22Rv1 (cell line): ENCODE measurements around the gene PALM.
A peak's percentile ranks its signal among the peaks of the same experiment; 100 is the strongest.
"Not testable (repeated sequence)": the region's sequence is repeated elsewhere in the genome, so short reads cannot be mapped to it uniquely, and the experiment has no call there.

Source experiments
- H3K27ac ChIP-seq: fragments of 450-650 bp; 2 replicates; pipeline ENCODE4 v1.5.1; 2017
- CTCF ChIP-seq: fragments of 450-650 bp; IDR thresholded peaks from 2 replicates; pipeline ENCODE4 v1.5.1; 2017; ENCODE audit warnings: mild to moderate bottlenecking
- ZFX ChIP-seq: fragments of 450-650 bp; IDR thresholded peaks from 2 replicates; pipeline ENCODE4 v1.6.1; 2017; ENCODE audit warnings: antibody characterized with exemption, borderline replicate concordance

The PALM gene

GRCh38 chr19:664913-665443, 43.8 kb upstream of the PALM start:
- no peak overlapping the region for H3K27ac ChIP-seq
- TF ChIP-seq CTCF, result peak; percentile 93
- TF ChIP-seq ZFX, result no peak

GRCh38 chr19:666985-667573, 41.7 kb upstream of the PALM start:
- not testable (repeated sequence) for H3K27ac ChIP-seq

- not testable (repeated sequence) for H3K27ac ChIP-seq
Observed at GRCh38 chr19:668675-669434, 39.9 kb upstream of the PALM start.

GRCh38 chr19:670609-671075, 38.1 kb upstream of the PALM start:
- H3K27ac ChIP-seq, result no peak overlapping the region
- TF ChIP-seq ZFX, result no peak

GRCh38 chr19:674282-675151, 34.2 kb upstream of the PALM start:
- TF ChIP-seq ZFX, result no peak
- no peak for TF ChIP-seq CTCF

GRCh38 chr19:676007-676338, 32.8 kb upstream of the PALM start:
- peak overlapping the region; percentile 84; the same call in 1 of the 2 replicates for H3K27ac ChIP-seq
- TF ChIP-seq CTCF (no peak), ZFX (no peak)

More at GRCh38 chr19:674282-675151, 34.2 kb upstream of the PALM start:
- no peak overlapping the region for H3K27ac ChIP-seq

GRCh38 chr19:676339-677105, 32.2 kb upstream of the PALM start, which contains the start of gene FSTL3:
TSS of gene FSTL3 (plus strand) at chr19:676392. CDS start at chr19:676424, 32 bp downstream.
- peak within 1 kb of the TSS; percentile 84 for H3K27ac ChIP-seq
- TF ChIP-seq ZFX (no peak), CTCF (no peak)

- H3K27ac ChIP-seq, result peak overlapping the region; percentile 84
- TF ChIP-seq ZFX (no peak), CTCF (no peak)
Observed at GRCh38 chr19:677201-677600, 31.5 kb upstream of the PALM start.
